Naive B cell (primary cell): ENCODE measurements around the gene GCSH. TPM values are rescaled to one million over a fixed set of nuclear protein-coding genes. Genes with fewer than 3 reads are reported as not detected.
A peak's percentile ranks its signal among the peaks of the same experiment; 100 is the strongest.

Experiments
- ATAC-seq, 2 donors: fragments of 150-1000 bp; cut with Tn5 transposase; 2 replicates each; pipeline ENCODE4 v1.10.0; 2021; ENCODE audit warnings: low read depth in 2 of 2, mild to moderate bottlenecking in 2 of 2, moderate library complexity in 2 of 2
- DNase-seq: peaks from one replicate; pipeline ENCODE4 v3.0.0; 2022
- H3K27ac Mint-ChIP-seq, 6 donors: one replicate each; pipeline ENCODE4 v1.8.0; 2020 to 2022; ENCODE audit warnings: mild to moderate bottlenecking in 6 of 6, mixed read lengths in 6 of 6, moderate library complexity in 5 of 6, inconsistent platforms in 2 of 6
- H3K27me3 Mint-ChIP-seq, 3 donors: one replicate each; pipeline ENCODE4 v1.8.0; 2021 to 2022; ENCODE audit warnings: mixed read lengths in 3 of 3, mild to moderate bottlenecking in 1 of 3
- H3K36me3 Mint-ChIP-seq, 2 donors: one replicate each; pipeline ENCODE4 v1.8.0; 2020 to 2022; ENCODE audit warnings: mixed read lengths in 2 of 2, inconsistent platforms in 1 of 2, mild to moderate bottlenecking in 1 of 2
- H3K4me1 Mint-ChIP-seq, 3 donors: one replicate each; pipeline ENCODE4 v1.8.0; 2020 to 2022; ENCODE audit warnings: mixed read lengths in 3 of 3, inconsistent platforms in 1 of 3, mild to moderate bottlenecking in 1 of 3, moderate library complexity in 1 of 3
- H3K4me3 Mint-ChIP-seq, 8 donors: one replicate each; pipeline ENCODE4 v1.8.0; 2020 to 2022; ENCODE audit warnings: mild to moderate bottlenecking in 8 of 8, mixed read lengths in 8 of 8, moderate library complexity in 8 of 8, inconsistent platforms in 2 of 8
- H3K9me3 Mint-ChIP-seq, 7 donors: one replicate each; pipeline ENCODE4 v1.8.0; 2020 to 2022; ENCODE audit warnings: mixed read lengths in 7 of 7, mild to moderate bottlenecking in 5 of 7, inconsistent platforms in 2 of 7, moderate library complexity in 1 of 7
- polyA plus RNA-seq, 6 donors: library from polyadenylated mRNA; unstranded; fragments of 300-500 nt; fragmentation: Illumina TruSeq; gene quantifications; one replicate each; pipeline ENCODE4 v1.2.3, GENCODE V29; 2021; ENCODE audit warnings: low read depth in 6 of 6

Gene GCSH
- 10 to 100 TPM in 1 of 6 donors, 1 to 10 TPM in 5; 3.7 to 12.7 (median 6.2) TPM for polyA plus RNA-seq

GRCh38 chr16:81095953-81096714 is at the start of gene GCSH:
GCSH (minus strand) TSS chr16:81096395; CDS start chr16:81096278, 117 bp downstream.
- H3K4me1 Mint-ChIP-seq = peaks cover 9 to 18% (median 15%) of the 10 kb centered on the region in 3 donors
- H3K27me3 Mint-ChIP-seq = no peaks in the 10 kb centered on the region
- H3K27ac Mint-ChIP-seq = peak within 1 kb of the TSS in 4 of 6 donors; percentile 16 to 82 (median 52)
- ATAC-seq (peak; percentile 96), DNase-seq (peak; percentile 99)
- H3K4me3 Mint-ChIP-seq = peak within 1 kb of the TSS; percentile 75 to 91 (median 86)
- H3K9me3 Mint-ChIP-seq = peaks cover 0 to 5% (median 0%) of the 10 kb centered on the region in 7 donors
- H3K36me3 Mint-ChIP-seq = no peaks in the 10 kb centered on the region

GRCh38 chr16:81143921-81144471 is 47.8 kb upstream of the GCSH start:
- ATAC-seq (no peak), DNase-seq (no peak)
- Mint-ChIP-seq H3K9me3 (no peaks in the 10 kb centered on the region), H3K27me3 (peaks cover 11 to 22% (median 14%) of the 10 kb centered on the region in 3 donors), H3K4me1 (no peaks in the 10 kb centered on the region), H3K4me3 (no peak overlapping the region), H3K36me3 (no peaks in the 10 kb centered on the region), H3K27ac (no peak overlapping the region)

DNA sequence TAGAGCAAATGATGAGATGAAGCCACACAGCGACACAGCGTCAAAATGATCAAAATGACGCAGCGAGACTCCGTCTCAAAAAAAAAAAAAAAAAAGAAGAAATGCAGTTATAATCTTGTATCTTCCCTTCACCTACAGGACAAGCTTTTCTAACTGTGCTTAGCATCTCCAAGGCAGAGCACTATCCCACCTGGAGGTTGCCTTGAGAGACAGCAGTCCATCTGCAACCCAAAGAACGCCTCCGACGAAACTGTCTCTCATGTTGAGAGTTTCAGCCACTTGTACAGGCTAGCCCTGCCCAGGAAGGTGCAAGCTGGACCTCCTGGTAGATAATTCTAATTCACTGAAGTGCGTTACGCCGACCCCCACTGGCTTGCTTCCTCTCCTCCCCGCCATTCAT is 46.7 kb upstream of the GCSH start:
- ATAC-seq (no peak), DNase-seq (no peak)
- Mint-ChIP-seq H3K4me3 (no peak overlapping the region), H3K27ac (no peak overlapping the region), H3K4me1 (no peaks in the 10 kb centered on the region), H3K36me3 (no peaks in the 10 kb centered on the region), H3K9me3 (no peaks in the 10 kb centered on the region), H3K27me3 (peaks cover 11 to 23% (median 14%) of the 10 kb centered on the region in 3 donors)

GRCh38 chr16:81140930-81141780 is 45.0 kb upstream of the GCSH start:
- DNase-seq (no peak), ATAC-seq (no peak)
- no peak overlapping the region for H3K4me3 Mint-ChIP-seq
- H3K9me3 Mint-ChIP-seq = no peaks in the 10 kb centered on the region
- H3K27me3 Mint-ChIP-seq = peaks cover 7 to 11% (median 8%) of the 10 kb centered on the region in 3 donors
- H3K4me1 Mint-ChIP-seq = no peaks in the 10 kb centered on the region
- no peak overlapping the region for H3K27ac Mint-ChIP-seq
- no peaks in the 10 kb centered on the region for H3K36me3 Mint-ChIP-seq

DNA sequence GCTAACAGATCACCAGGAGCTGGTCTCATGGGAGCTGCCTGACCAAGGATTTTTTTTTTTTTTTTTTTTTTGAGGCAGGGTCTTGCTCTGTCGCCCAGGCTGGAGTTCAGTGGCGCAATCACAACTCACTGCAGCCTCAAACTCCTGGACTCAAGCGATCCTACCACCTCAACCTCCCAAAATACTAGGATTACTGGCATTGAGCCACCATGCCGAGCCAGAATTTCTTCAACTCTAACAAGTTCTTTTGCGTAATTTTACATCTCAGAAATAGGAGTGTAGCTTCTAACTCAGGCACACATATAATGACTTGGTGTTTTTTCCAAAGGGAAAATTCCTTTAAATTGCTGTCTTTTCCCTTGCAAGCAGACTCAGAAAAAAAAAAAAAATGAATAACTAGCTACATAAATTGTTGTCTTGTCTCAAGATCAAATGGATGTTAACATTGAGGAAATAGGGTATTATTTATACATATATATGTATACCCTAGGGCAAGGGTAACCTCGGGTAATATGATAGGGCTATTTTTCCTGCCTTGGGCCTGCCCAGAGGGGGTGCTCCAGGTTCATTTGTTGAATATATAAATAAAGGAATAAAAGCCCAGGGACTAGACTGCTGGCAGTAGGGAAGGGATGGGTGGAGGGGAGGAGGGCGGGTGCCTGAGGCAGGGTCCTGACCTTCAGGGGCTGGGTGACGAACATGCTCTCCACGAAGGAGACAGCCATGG is 42.8 kb upstream of the GCSH start:
- Mint-ChIP-seq H3K4me1 (no peaks in the 10 kb centered on the region), H3K9me3 (no peaks in the 10 kb centered on the region), H3K36me3 (no peaks in the 10 kb centered on the region), H3K27me3 (peaks cover 4 to 8% (median 6%) of the 10 kb centered on the region in 3 donors), H3K4me3 (no peak overlapping the region), H3K27ac (no peak overlapping the region)
- DNase-seq (no peak), ATAC-seq (no peak)

GRCh38 chr16:81137754-81138153 is 41.6 kb upstream of the GCSH start:
- Mint-ChIP-seq H3K9me3 (no peaks in the 10 kb centered on the region), H3K4me1 (no peaks in the 10 kb centered on the region), H3K27me3 (peaks cover 0 to 8% (median 7%) of the 10 kb centered on the region in 3 donors), H3K27ac (no peak overlapping the region), H3K36me3 (no peaks in the 10 kb centered on the region), H3K4me3 (no peak overlapping the region)
- DNase-seq (no peak), ATAC-seq (no peak)

- ATAC-seq (no peak), DNase-seq (no peak)
- Mint-ChIP-seq H3K4me1 (no peaks in the 10 kb centered on the region), H3K27ac (peak overlapping the region in 1 of 6 donors; percentile 61), H3K9me3 (no peaks in the 10 kb centered on the region), H3K36me3 (no peaks in the 10 kb centered on the region), H3K4me3 (no peak overlapping the region), H3K27me3 (peaks cover 0 to 8% (median 7%) of the 10 kb centered on the region in 3 donors)
Observed at GRCh38 chr16:81136390-81137335, 40.5 kb upstream of the GCSH start.

GRCh38 chr16:81130126-81130525 is 33.9 kb upstream of the GCSH start:
- Mint-ChIP-seq H3K4me3 (no peak overlapping the region), H3K9me3 (no peaks in the 10 kb centered on the region), H3K27me3 (peaks cover 6 to 16% (median 11%) of the 10 kb centered on the region in 3 donors), H3K27ac (no peak overlapping the region), H3K4me1 (no peaks in the 10 kb centered on the region), H3K36me3 (no peaks in the 10 kb centered on the region)
- DNase-seq = no peak
- ATAC-seq = no peak

DNA sequence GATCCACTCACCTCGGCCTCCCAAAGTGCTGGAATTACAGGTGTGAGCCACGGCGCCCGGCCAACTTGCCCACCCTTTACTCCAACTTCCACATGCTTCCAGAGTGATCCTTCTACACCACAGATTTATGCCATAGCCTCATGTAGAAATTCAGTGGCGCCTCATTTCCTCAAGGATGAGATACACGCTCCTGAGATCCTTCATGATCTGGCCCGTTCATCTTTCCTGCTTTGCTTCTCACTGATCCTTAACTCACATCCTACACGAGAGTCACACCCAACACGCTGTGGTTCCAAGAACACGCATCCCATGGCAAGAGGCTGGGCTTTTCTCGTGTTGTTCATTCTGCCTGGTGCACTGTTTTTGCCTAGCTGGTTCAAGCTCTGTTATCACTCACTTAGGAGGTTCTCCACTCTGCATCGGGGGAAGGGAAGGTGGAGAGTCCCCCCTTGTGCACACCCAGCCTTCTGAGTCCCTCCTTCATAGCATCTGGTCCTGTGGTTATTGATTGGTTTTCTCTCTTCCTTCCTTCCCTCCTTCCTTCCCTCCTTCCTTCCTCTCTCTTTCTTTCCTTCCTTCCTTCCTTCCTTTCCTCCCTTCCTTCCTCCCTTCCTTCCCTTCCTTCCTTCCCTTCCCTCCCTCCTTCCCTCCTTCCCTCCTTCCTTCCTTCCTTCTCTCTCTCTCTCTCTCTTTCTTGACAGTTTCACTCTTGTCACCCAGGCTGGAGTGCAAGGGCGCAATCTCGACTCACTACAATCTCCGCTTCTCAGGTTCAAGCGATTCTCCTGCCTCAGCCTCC is 32.7 kb upstream of the GCSH start:
- DNase-seq (no peak), ATAC-seq (no peak)
- Mint-ChIP-seq H3K4me1 (no peaks in the 10 kb centered on the region), H3K36me3 (no peaks in the 10 kb centered on the region), H3K27me3 (peaks cover 6 to 16% (median 11%) of the 10 kb centered on the region in 3 donors), H3K4me3 (no peak overlapping the region), H3K27ac (no peak overlapping the region), H3K9me3 (no peaks in the 10 kb centered on the region)

- H3K4me3 Mint-ChIP-seq = no peak overlapping the region
- H3K27me3 Mint-ChIP-seq = peaks cover 6 to 16% (median 7%) of the 10 kb centered on the region in 3 donors
- no peak for DNase-seq
- no peaks in the 10 kb centered on the region for H3K4me1 Mint-ChIP-seq
- H3K27ac Mint-ChIP-seq = no peak overlapping the region
- H3K36me3 Mint-ChIP-seq = no peaks in the 10 kb centered on the region
- ATAC-seq = no peak
- H3K9me3 Mint-ChIP-seq = no peaks in the 10 kb centered on the region
Observed at GRCh38 chr16:81127051-81127450, 30.9 kb upstream of the GCSH start.

DNA sequence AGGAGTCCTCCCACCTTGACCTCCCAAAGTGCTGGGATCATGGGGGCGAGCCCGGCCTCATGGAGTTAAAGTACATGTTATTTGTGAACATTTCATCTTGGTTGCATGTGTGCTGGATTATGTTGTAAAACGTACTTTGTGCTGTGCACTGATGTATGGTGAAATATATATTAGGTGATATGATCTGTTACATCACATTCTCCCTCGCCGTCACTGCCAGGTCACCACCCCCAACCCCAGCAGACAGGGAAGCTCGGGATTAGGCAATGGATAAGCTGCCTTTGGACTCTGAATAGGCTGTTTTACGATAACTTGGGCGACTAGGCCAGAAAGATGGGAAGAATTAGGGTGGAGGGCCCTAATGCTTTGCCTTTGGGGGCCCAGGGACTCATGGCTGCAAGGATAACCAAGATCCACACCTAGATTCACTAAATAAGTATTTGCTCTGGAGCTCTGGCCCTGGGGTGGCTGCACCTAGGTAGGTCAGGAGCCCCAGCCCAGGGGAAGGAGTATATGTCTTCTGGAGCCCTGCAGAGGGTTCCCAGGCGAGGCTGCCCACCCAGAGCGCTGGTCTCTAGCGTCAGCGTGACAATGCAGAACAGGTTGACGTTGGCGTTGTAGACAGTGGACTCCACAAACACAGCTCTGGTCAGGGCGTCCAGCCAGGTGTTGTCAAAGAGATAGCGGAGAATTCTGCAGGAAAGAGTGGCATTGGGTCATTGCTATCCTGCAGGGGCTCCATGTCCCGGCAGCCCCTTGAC is 27.1 kb upstream of the GCSH start:
- Mint-ChIP-seq H3K9me3 (no peaks in the 10 kb centered on the region), H3K4me1 (peaks cover 0 to 5% (median 0%) of the 10 kb centered on the region in 3 donors), H3K36me3 (no peaks in the 10 kb centered on the region), H3K4me3 (no peak overlapping the region), H3K27ac (peak overlapping the region in 1 of 6 donors; percentile 46), H3K27me3 (peaks cover 2 to 5% (median 4%) of the 10 kb centered on the region in 3 donors)
- DNase-seq = no peak
- no peak for ATAC-seq
